GM12878 (cell line): ENCODE results near the gene HYDIN. TPM values are rescaled to one million over a fixed set of nuclear protein-coding genes. Genes with fewer than 3 reads are reported as not detected.

ENCODE experiments used
- ATAC-seq: fragments of 200-7000 bp; cut with Tn5 transposase; 3 replicates; pipeline ENCODE4 v1.9.1; 2020; ENCODE audit warnings: mild to moderate bottlenecking, moderate library complexity
- BruUV-seq: library from RNA; stranded (reverse); fragments of 400-500 nt; replicated peaks from 2 replicates; lab custom pipeline; 2021; lab: Mats Ljungman, UMichigan
- CTCF ChIA-PET: fragments of 300-600 bp; sonication (Branson Sonifier 250); formaldehyde crosslinking; extraction: SDS; loops from one replicate; lab custom pipeline; 2021; ENCODE audit warnings: inconsistent platforms; lab: Yijun Ruan, JAX
- POLR2A ChIA-PET: fragments of 350-600 bp; formaldehyde crosslinking; extraction: SDS; loops from one replicate; lab custom pipeline; 2021; ENCODE audit warnings: inconsistent platforms; lab: Charles Lee
- RAD21 ChIA-PET: fragments of 300-600 bp; sonication (Branson Sonifier 250); formaldehyde crosslinking; loops from one replicate; lab custom pipeline; 2023; ENCODE audit warnings: antibody characterized with exemption; ENCODE audit not compliant: unreplicated experiment; lab: Charles Lee
- SMC1A ChIA-PET: fragments of 300-600 bp; sonication (Branson Sonifier 250); formaldehyde crosslinking; loops from one replicate; lab custom pipeline; 2023; ENCODE audit not compliant: unreplicated experiment, uncharacterized antibody; lab: Charles Lee
- DNase-seq: peaks from one replicate; pipeline ENCODE4 v3.0.0-alpha.2; 2011; ENCODE audit warnings: low read depth, low spot score
- FAIRE-seq: peaks from 3 replicates; lab custom pipeline; 2011; peaks lifted over from hg19 to GRCh38; lab: Jason Lieb, UNC
- H2AFZ ChIP-seq: 2 replicates; pipeline ENCODE4 v1.6.0; 2011; ENCODE audit warnings: low read depth, low read length, control low read depth; ENCODE audit not compliant: control insufficient read depth
- H3K27ac ChIP-seq: 2 replicates; pipeline ENCODE4 v1.5.1; 2011; ENCODE audit warnings: control low read depth; ENCODE audit not compliant: control insufficient read depth, insufficient read depth
- H3K27me3 ChIP-seq, 2 experiments: replicated peaks in 1 of 2; 2 replicates each; pipeline versions ENCODE4 v1.6.0 to v1.6.1; 2011; ENCODE audit warnings: low read length in 1 of 2; ENCODE audit not compliant: control insufficient read depth in 2 of 2, insufficient read depth in 2 of 2
- H3K36me3 ChIP-seq, 2 experiments: 2 replicates each; pipeline ENCODE4 v1.5.1; 2011; ENCODE audit warnings: low read length in 1 of 2; ENCODE audit not compliant: control insufficient read depth in 2 of 2, insufficient read depth in 2 of 2
- H3K4me1 ChIP-seq: 2 replicates; pipeline ENCODE4 v1.6.1; 2011; ENCODE audit warnings: mild to moderate bottlenecking, low read length, moderate library complexity, mixed read lengths; ENCODE audit not compliant: control insufficient read depth, insufficient read depth
- H3K4me2 ChIP-seq: 2 replicates; pipeline ENCODE4 v1.6.0; 2011; ENCODE audit warnings: control low read depth; ENCODE audit not compliant: control insufficient read depth, insufficient read depth
- H3K4me3 ChIP-seq: fragments of 200-600 bp; sonication (generic); 2 replicates; pipeline ENCODE4 v1.5.1; 2016
- H3K79me2 ChIP-seq: 2 replicates; pipeline ENCODE4 v1.6.0; 2011; ENCODE audit warnings: low read length; ENCODE audit not compliant: control insufficient read depth, insufficient read depth
- H3K9ac ChIP-seq: 2 replicates; pipeline ENCODE4 v1.8.0; 2011; ENCODE audit warnings: low read length, control low read depth, mixed read lengths; ENCODE audit not compliant: control insufficient read depth, insufficient read depth
- H3K9me3 ChIP-seq: replicated peaks from 3 replicates; pipeline ENCODE4 v1.5.1; 2011; ENCODE audit warnings: mild to moderate bottlenecking, low read length; ENCODE audit not compliant: control insufficient read depth, insufficient read depth
- H4K20me1 ChIP-seq: 2 replicates; pipeline ENCODE4 v1.6.0; 2011; ENCODE audit not compliant: control insufficient read depth, insufficient read depth
- ATF7 ChIP-seq: fragments of 450-650 bp; IDR thresholded peaks from 2 replicates; pipeline ENCODE4 v1.6.1; 2016; ENCODE audit warnings: low read depth, mild to moderate bottlenecking
- CHD1 ChIP-seq: IDR thresholded peaks from 2 replicates; pipeline ENCODE4 v1.6.1; 2012; ENCODE audit warnings: low read depth, low read length, improper control_type of control experiment
- CUX1 ChIP-seq: IDR thresholded peaks from 2 replicates; pipeline ENCODE4 v1.6.1; 2012; ENCODE audit warnings: improper control_type of control experiment, low read depth, low read length; ENCODE audit not compliant: insufficient replicate concordance
- E4F1 ChIP-seq: fragments of 450-650 bp; IDR thresholded peaks from 2 replicates; pipeline ENCODE4 v1.6.1; 2018; ENCODE audit warnings: borderline replicate concordance, mild to moderate bottlenecking; ENCODE audit not compliant: partially characterized antibody
- IKZF1 ChIP-seq: fragments of 450-650 bp; conservative IDR thresholded peaks from 2 replicates; pipeline ENCODE4 v1.6.1; 2017; ENCODE audit warnings: antibody characterized with exemption, mild to moderate bottlenecking
- IKZF2 ChIP-seq, 2 experiments: fragments of 450-650 bp; IDR thresholded peaks; 2 replicates each; pipeline ENCODE4 v1.6.1; 2017; ENCODE audit warnings: mild to moderate bottlenecking in 2 of 2, moderate library complexity in 2 of 2
- IRF5 ChIP-seq: fragments of 450-650 bp; IDR thresholded peaks from 2 replicates; pipeline ENCODE4 v1.6.1; 2017; ENCODE audit warnings: borderline replicate concordance
- NFYB ChIP-seq: IDR thresholded peaks from 2 replicates; pipeline ENCODE4 v1.6.1; 2011; ENCODE audit warnings: low read depth, mild to moderate bottlenecking, low read length, improper control_type of control experiment, moderate library complexity; ENCODE audit not compliant: insufficient read depth
- NR2C1 ChIP-seq: fragments of 450-650 bp; IDR thresholded peaks from 2 replicates; pipeline ENCODE4 v1.6.1; 2017; ENCODE audit warnings: antibody characterized with exemption, mild to moderate bottlenecking, moderate library complexity
- NRF1 ChIP-seq: conservative IDR thresholded peaks from 2 replicates; pipeline ENCODE4 v1.6.1; 2011; ENCODE audit warnings: mild to moderate bottlenecking, low read depth, low read length, improper control_type of control experiment
- PAX8 ChIP-seq: fragments of 450-650 bp; IDR thresholded peaks from 2 replicates; pipeline ENCODE4 v1.6.1; 2017; ENCODE audit warnings: mild to moderate bottlenecking, moderate library complexity
- SMC3 ChIP-seq: IDR thresholded peaks from 2 replicates; pipeline ENCODE4 v1.6.1; 2011; ENCODE audit warnings: low read length, improper control_type of control experiment, borderline replicate concordance
- ZNF207 ChIP-seq: fragments of 450-650 bp; IDR thresholded peaks from 2 replicates; pipeline ENCODE4 v1.6.1; 2014; ENCODE audit warnings: antibody characterized with exemption, mild to moderate bottlenecking, borderline replicate concordance
- WGBS: methylation state at CpG from one replicate; pipeline ENCODE4 v1.1.6; 2016; ENCODE audit warnings: low lambda C conversion rate; ENCODE audit not compliant: insufficient replicate concordance, insufficient coverage; ENCODE audit errors: missing lambda C conversion rate; 5-methylcytosine and 5-hydroxymethylcytosine counted together
- in situ Hi-C: fragments of 300-500 bp; cut with MboI; formaldehyde crosslinking; loops from 9 replicates; pipeline ENCODE4 v1.14.3; 2018; ENCODE audit warnings: mixed read lengths
- intact Hi-C: fragments of 100-400 bp; cut with micrococcal nuclease; formaldehyde crosslinking; loops from one replicate; pipeline ENCODE4 v1.14.2; 2022; ENCODE audit not compliant: unreplicated experiment
- polyA plus RNA-seq, 11 experiments: library from polyadenylated mRNA; depleted of rRNA in 4 of 11; unstranded in 6 of 11; stranded (reverse) in 5 of 11; fragments of >200 nt; fragmentation: Nextera tagmentation in 4 of 11; fragmentation: Illumina TruSeq in 1 of 11; extraction: Ambion mirVana in 4 of 11; extraction: Trizol in 1 of 11; gene quantifications; 1 replicate in 1 of 11; 2 replicates in 10 of 11; pipeline versions ENCODE4 v1.2.1 to v1.2.3, GENCODE V29; 2011 to 2016; ENCODE audit warnings: inconsistent platforms in 2 of 11, missing spikeins in 2 of 11, low read depth in 1 of 11
- total RNA-seq, 4 experiments: library from RNA; depleted of rRNA in 3 of 4; stranded (reverse); fragments of >200 nt in 3 of 4; fragmentation: Illumina TruSeq in 1 of 4; extraction: Trizol in 1 of 4; gene quantifications; 2 replicates each; pipeline versions ENCODE4 v1.2.1 to v1.2.3, GENCODE V29; 2013 to 2021

HYDIN gene
- total and polyA plus RNA-seq, 10 of the 15 experiments (the other 5 are each of a cell fraction or from before 2014, with no cell fraction given): 0.01 to 0.30 (median 0.10) TPM; not detected in 7

GRCh38 chr16:70800781-70801480 lies 429.6 kb downstream of the HYDIN start, which contains the start of gene VAC14:
Gene VAC14, minus strand, starts transcription at chr16:70801158. Its CDS starts 258 bp downstream, at chr16:70800900.
- RAD21 ChIA-PET: no interaction called here
- peaks cover 2% of the 10 kb centered on the region; the same call in 1 of the 3 replicates for H3K9me3 ChIP-seq
- SMC1A ChIA-PET: interaction anchor here (1.1 kb wide), 1 partner anchor 9 kb away, joined by 4 read pairs; no protein-coding TSS in a partner anchor
- H3K4me2 ChIP-seq: peak within 1 kb of the TSS; percentile 70
- POLR2A ChIA-PET: no interaction called here
- H3K4me3 ChIP-seq: peak within 1 kb of the TSS; percentile 94
- CTCF ChIA-PET: interaction anchor here (0.5 kb wide), 1 partner anchor 23 kb away, joined by 3 read pairs; no protein-coding TSS in a partner anchor
- peak within 1 kb of the TSS; percentile 79 for H3K27ac ChIP-seq
- in situ Hi-C loops (no loop called here), intact Hi-C loops (no loop called here)
- no peaks in the 10 kb centered on the region; a peak in 1 of 4 replicates for H3K36me3 ChIP-seq
- no peaks in the 10 kb centered on the region for H4K20me1 ChIP-seq
- peak; percentile 96 for ATAC-seq
- peaks cover 11% of the 10 kb centered on the region for H3K4me1 ChIP-seq
- WGBS: 2% methylated on average over 45 of the region's 64 CpGs
- peak; percentile 86 for FAIRE-seq
- H3K9ac ChIP-seq: peak within 1 kb of the TSS; percentile 89
- H3K27me3 ChIP-seq: no peaks in the 10 kb centered on the region
- peaks cover 26% of the 10 kb centered on the region for H3K79me2 ChIP-seq
- no TSS peak for BruUV-seq
- peak within 1 kb of the TSS; percentile 97 for H2AFZ ChIP-seq
- DNase-seq: peak; percentile 75
- TF ChIP-seq IKZF2 (IDR thresholded peaks at IDR 0.05) (no peak), PAX8 (no peak), CUX1 (no peak), NFYB (no peak), NR2C1 (peak; percentile 32; the same call in 1 of the 2 replicates), IKZF1 (peak; percentile 70), NRF1 (no peak), ATF7 (no peak), ZNF207 (no peak), E4F1 (peak; percentile 75), CHD1 (no peak), SMC3 (no peak), IRF5 (no peak)
